Measurements from ENCODE around the gene CYFIP2. TPM values are rescaled to one million over a fixed set of nuclear protein-coding genes. Genes with fewer than 3 reads are reported as not detected.
A peak's percentile ranks its signal among the peaks of the same experiment; 100 is the strongest.

CYFIP2 gene
- total RNA-seq, 1 experiment from 2014 or later = 45.1 TPM

DNA sequence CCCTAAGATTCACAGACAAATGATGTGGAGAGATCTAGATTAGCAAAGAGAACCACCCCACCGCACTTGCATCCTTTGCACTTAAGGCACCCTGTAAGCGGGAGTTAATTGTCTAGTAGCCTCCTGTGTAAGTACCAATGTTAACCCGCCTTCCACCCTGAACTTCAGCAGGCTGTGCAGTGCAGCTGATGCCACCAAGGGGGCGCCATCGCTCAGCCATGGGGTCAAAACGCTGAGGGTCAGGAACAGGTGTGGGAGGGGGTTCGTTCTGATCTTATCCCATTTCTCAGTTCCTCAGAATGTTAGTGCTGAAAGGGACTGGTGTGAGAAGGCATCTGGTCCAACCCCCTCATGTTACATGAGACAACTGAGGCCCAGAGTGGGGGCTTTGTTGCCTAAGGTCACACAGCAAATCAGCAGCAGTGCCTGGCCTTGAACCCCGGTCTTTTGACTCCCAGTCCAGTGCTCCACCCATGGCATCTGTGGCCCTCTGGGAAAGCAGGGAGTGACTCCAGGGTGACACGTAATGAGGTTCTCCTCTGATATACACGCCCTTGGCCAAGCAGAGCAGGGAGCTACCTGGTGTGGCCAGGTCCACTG is 57.3 kb downstream of the CYFIP2 start:
- DNase-seq (ENCODE audit: low read depth, low spot score) (no peak), ATAC-seq (peak; percentile 67)
- H3K4me2 ChIP-seq (ENCODE audit: low read length) = no peak overlapping the region
- no peaks in the 10 kb centered on the region for H3K4me1 ChIP-seq (ENCODE audit: control insufficient read depth in 1 of 2, insufficient read depth in 2 of 2, low read length in 2 of 2)
- no peak overlapping the region for H3K4me3 ChIP-seq (replicated peaks in 1 of 2; ENCODE audit: low read depth in 1 of 2, low read length in 2 of 2)
- TF ChIP-seq ZFX (IDR thresholded peaks at IDR 0.05) = no peak
- TF ChIP-seq, protein P1, sequence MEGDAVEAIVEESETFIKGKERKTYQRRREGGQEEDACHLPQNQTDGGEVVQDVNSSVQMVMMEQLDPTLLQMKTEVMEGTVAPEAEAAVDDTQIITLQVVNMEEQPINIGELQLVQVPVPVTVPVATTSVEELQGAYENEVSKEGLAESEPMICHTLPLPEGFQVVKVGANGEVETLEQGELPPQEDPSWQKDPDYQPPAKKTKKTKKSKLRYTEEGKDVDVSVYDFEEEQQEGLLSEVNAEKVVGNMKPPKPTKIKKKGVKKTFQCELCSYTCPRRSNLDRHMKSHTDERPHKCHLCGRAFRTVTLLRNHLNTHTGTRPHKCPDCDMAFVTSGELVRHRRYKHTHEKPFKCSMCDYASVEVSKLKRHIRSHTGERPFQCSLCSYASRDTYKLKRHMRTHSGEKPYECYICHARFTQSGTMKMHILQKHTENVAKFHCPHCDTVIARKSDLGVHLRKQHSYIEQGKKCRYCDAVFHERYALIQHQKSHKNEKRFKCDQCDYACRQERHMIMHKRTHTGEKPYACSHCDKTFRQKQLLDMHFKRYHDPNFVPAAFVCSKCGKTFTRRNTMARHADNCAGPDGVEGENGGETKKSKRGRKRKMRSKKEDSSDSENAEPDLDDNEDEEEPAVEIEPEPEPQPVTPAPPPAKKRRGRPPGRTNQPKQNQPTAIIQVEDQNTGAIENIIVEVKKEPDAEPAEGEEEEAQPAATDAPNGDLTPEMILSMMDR (IDR thresholded peaks at IDR 0.05 in 2 of 3, conservative IDR thresholded peaks at IDR 0.05 in 1 of 3; ENCODE audit: borderline replicate concordance in 1 of 3, insufficient read depth in 1 of 3, low read depth in 2 of 3, low read length in 2 of 3) = peak; percentile 5 to 72 (median 69); a peak in 5 of 6 replicates
- TF ChIP-seq RAD21 (IDR thresholded peaks at IDR 0.05; ENCODE audit: low read depth) = peak; percentile 21; the same call in 1 of the 2 replicates
- no peak for TF ChIP-seq YY1 (IDR thresholded peaks at IDR 0.05; ENCODE audit: extremely low read depth, insufficient replicate concordance, low read depth, low read length)
- TF ChIP-seq CEBPB (IDR thresholded peaks at IDR 0.05; ENCODE audit: low read depth) = no peak
- no peaks in the 10 kb centered on the region for H3K79me2 ChIP-seq (ENCODE audit: insufficient read depth, low read length)
- intact Hi-C loops (cut with micrococcal nuclease) = no loop called here
- H3K36me3 ChIP-seq (ENCODE audit: control insufficient read depth in 1 of 2, insufficient read depth in 2 of 2, low read length in 2 of 2) = peaks cover 0 to 4% of the 10 kb centered on the region in 2 experiments; a peak in 1 of 4 replicates
- CTCF ChIA-PET = interaction anchor here (2.1 kb wide), 1 partner anchor 149 kb away, joined by 10 read pairs; no protein-coding TSS in a partner anchor
- no peaks in the 10 kb centered on the region for H4K20me1 ChIP-seq (ENCODE audit: insufficient read depth)
- RAD21 ChIA-PET (ENCODE audit: low non-redundant PET in 1 of 2, low total read pairs in 2 of 2, uncharacterized antibody in 2 of 2, unreplicated experiment in 2 of 2) = interaction anchor here in 1 of 2 experiments (1.6 kb wide), 1 partner anchor 420 kb away, joined by 4 read pairs; the partner anchor contains the start of gene LSM11
- H3K27ac ChIP-seq (ENCODE audit: low read depth, low read length) = no peak overlapping the region
- H3K27me3 ChIP-seq (ENCODE audit: insufficient read depth, low read length) = no peaks in the 10 kb centered on the region
- H2AFZ ChIP-seq (ENCODE audit: low read depth, low read length, poor library complexity, severe bottlenecking) = no peak overlapping the region
- no TSS peak for BruUV-seq (replicated peaks)
- POLR2A ChIA-PET = no interaction called here
- H3K9ac ChIP-seq (ENCODE audit: low read length) = no peak overlapping the region
- no peaks in the 10 kb centered on the region for H3K9me2 ChIP-seq (ENCODE audit: insufficient read depth)
- no peaks in the 10 kb centered on the region for H3K9me3 ChIP-seq (ENCODE audit: control insufficient read depth in 1 of 2, insufficient read depth in 1 of 2, low read depth in 1 of 2, low read length in 2 of 2)

DNA sequence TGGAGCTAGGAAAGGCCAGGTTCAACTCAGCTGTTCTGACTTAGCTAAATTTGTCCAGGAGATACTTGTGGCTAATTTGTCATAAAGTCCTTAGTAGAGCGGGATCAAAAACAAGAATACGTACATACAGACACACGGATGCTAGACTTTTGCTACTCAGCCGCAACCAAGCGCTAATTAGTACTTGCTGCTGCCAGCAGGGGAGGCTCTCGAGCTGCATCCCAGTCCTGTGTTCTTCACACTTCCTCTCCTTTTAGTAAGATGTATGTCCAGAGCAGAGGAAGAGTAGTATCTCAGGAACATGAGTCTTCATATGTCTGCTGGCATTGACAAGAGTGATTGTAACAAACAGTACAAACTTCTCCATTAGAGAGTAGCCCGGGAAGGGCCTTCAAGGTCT is 58.3 kb downstream of the CYFIP2 start:
- no TSS peak for BruUV-seq (replicated peaks)
- Histone ChIP-seq H3K9me2 (ENCODE audit: insufficient read depth) (no peaks in the 10 kb centered on the region), H4K20me1 (ENCODE audit: insufficient read depth) (no peaks in the 10 kb centered on the region), H3K4me3 (replicated peaks in 1 of 2; ENCODE audit: low read depth in 1 of 2, low read length in 2 of 2) (no peak overlapping the region), H3K79me2 (ENCODE audit: insufficient read depth, low read length) (no peaks in the 10 kb centered on the region), H3K27me3 (ENCODE audit: insufficient read depth, low read length) (no peaks in the 10 kb centered on the region), H3K36me3 (ENCODE audit: control insufficient read depth in 1 of 2, insufficient read depth in 2 of 2, low read length in 2 of 2) (peaks cover 0 to 4% of the 10 kb centered on the region in 2 experiments; a peak in 1 of 4 replicates), H3K27ac (ENCODE audit: low read depth, low read length) (no peak overlapping the region), H2AFZ (ENCODE audit: low read depth, low read length, poor library complexity, severe bottlenecking) (no peak overlapping the region), H3K4me2 (ENCODE audit: low read length) (no peak overlapping the region), H3K4me1 (ENCODE audit: control insufficient read depth in 1 of 2, insufficient read depth in 2 of 2, low read length in 2 of 2) (peaks cover 0 to 4% of the 10 kb centered on the region in 2 experiments; a peak in 1 of 4 replicates), H3K9ac (ENCODE audit: low read length) (no peak overlapping the region), H3K9me3 (ENCODE audit: control insufficient read depth in 1 of 2, insufficient read depth in 1 of 2, low read depth in 1 of 2, low read length in 2 of 2) (no peaks in the 10 kb centered on the region)
- peak; percentile 49 for TF ChIP-seq RAD21 (IDR thresholded peaks at IDR 0.05; ENCODE audit: low read depth)
- TF ChIP-seq, protein P1 (IDR thresholded peaks at IDR 0.05 in 2 of 3, conservative IDR thresholded peaks at IDR 0.05 in 1 of 3; ENCODE audit: borderline replicate concordance in 1 of 3, insufficient read depth in 1 of 3, low read depth in 2 of 3, low read length in 2 of 3) = peak; percentile 34 to 80 (median 75); a peak in 5 of 6 replicates
- TF ChIP-seq, protein P2, sequence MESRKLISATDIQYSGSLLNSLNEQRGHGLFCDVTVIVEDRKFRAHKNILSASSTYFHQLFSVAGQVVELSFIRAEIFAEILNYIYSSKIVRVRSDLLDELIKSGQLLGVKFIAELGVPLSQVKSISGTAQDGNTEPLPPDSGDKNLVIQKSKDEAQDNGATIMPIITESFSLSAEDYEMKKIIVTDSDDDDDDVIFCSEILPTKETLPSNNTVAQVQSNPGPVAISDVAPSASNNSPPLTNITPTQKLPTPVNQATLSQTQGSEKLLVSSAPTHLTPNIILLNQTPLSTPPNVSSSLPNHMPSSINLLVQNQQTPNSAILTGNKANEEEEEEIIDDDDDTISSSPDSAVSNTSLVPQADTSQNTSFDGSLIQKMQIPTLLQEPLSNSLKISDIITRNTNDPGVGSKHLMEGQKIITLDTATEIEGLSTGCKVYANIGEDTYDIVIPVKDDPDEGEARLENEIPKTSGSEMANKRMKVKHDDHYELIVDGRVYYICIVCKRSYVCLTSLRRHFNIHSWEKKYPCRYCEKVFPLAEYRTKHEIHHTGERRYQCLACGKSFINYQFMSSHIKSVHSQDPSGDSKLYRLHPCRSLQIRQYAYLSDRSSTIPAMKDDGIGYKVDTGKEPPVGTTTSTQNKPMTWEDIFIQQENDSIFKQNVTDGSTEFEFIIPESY (IDR thresholded peaks at IDR 0.05; ENCODE audit: extremely low read depth, insufficient replicate concordance, low read length) = no peak
- no peak for DNase-seq (ENCODE audit: low read depth, low spot score)
- peak; percentile 63 for ATAC-seq
- POLR2A ChIA-PET = no interaction called here
- intact Hi-C loops (cut with micrococcal nuclease) = no loop called here
- RAD21 ChIA-PET (ENCODE audit: low non-redundant PET in 1 of 2, low total read pairs in 2 of 2, uncharacterized antibody in 2 of 2, unreplicated experiment in 2 of 2) = interaction anchor here in 1 of 2 experiments (1.6 kb wide), 1 partner anchor 419 kb away, joined by 4 read pairs; the partner anchor contains the start of gene LSM11
- CTCF ChIA-PET = interaction anchor here (0.5 to 2.1 kb wide), 5 partner anchors 18 to 420 kb away, joined by 3 to 10 read pairs (median 3); no protein-coding TSS in a partner anchor

Data from HCT116 (cell line).